ENCODE measurements around the gene TIMM10B.

DNA sequence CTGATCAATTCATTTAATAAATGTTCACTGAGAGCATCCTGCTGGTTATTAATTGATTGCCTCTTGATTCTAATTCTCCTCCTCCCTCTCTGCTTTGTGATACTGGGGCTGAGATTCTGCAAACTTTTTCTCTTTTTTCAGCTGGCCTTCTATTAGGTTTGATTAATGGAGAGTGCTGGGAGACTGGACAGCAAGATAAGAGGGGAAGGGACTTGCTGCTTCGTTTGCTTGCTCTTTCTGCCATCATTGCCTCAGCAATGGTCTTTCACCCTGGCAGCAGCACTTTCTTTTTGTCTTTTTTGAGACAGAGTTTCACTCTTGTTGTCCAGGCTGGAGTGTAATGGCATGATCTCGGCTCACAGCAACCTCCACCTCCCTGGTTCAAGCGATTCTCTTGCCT, 22.9 kb downstream of the TIMM10B start:
- TF ChIP-seq MXI1 (conservative IDR thresholded peaks at IDR 0.05; ENCODE audit: poor library complexity, severe bottlenecking) (no peak), EP300 (conservative IDR thresholded peaks at IDR 0.05; ENCODE audit: poor library complexity, severe bottlenecking) (no peak), CTCF (IDR thresholded peaks at IDR 0.05; ENCODE audit: poor library complexity, severe bottlenecking) (no peak), EZH2 (IDR thresholded peaks at IDR 0.05; ENCODE audit: borderline replicate concordance, insufficient read depth, low read length, poor library complexity, severe bottlenecking) (no peak), TAF1 (IDR thresholded peaks at IDR 0.05; ENCODE audit: low read depth) (no peak), REST (IDR thresholded peaks at IDR 0.05; ENCODE audit: borderline replicate concordance) (no peak), RAD21 (conservative IDR thresholded peaks at IDR 0.05) (no peak)

Data from neural cell (in vitro differentiated cells).